ENCODE measurements around the gene PRKCZ. TPM values are rescaled to one million over a fixed set of nuclear protein-coding genes. Genes with fewer than 3 reads are reported as not detected.

Gene PRKCZ
- total and polyA plus RNA-seq, 2 of the 4 experiments (the other 2 are of a cell fraction) = 2.0 to 3.5 TPM

- POLR2A ChIA-PET (ENCODE audit: unreplicated experiment) = no interaction called here
Observed at GRCh38 chr1:2113620-2114135, 63.5 kb downstream of the PRKCZ start.

More at GRCh38 chr1:2113620-2114135, 63.5 kb downstream of the PRKCZ start:
- TF ChIP-seq, protein P1, sequence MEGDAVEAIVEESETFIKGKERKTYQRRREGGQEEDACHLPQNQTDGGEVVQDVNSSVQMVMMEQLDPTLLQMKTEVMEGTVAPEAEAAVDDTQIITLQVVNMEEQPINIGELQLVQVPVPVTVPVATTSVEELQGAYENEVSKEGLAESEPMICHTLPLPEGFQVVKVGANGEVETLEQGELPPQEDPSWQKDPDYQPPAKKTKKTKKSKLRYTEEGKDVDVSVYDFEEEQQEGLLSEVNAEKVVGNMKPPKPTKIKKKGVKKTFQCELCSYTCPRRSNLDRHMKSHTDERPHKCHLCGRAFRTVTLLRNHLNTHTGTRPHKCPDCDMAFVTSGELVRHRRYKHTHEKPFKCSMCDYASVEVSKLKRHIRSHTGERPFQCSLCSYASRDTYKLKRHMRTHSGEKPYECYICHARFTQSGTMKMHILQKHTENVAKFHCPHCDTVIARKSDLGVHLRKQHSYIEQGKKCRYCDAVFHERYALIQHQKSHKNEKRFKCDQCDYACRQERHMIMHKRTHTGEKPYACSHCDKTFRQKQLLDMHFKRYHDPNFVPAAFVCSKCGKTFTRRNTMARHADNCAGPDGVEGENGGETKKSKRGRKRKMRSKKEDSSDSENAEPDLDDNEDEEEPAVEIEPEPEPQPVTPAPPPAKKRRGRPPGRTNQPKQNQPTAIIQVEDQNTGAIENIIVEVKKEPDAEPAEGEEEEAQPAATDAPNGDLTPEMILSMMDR (conservative IDR thresholded peaks at IDR 0.05; ENCODE audit: low read depth, low read length) = no peak
- TF ChIP-seq MXI1 (IDR thresholded peaks at IDR 0.05; ENCODE audit: borderline replicate concordance, low read depth, low read length) (no peak), FOS (IDR thresholded peaks at IDR 0.05; ENCODE audit: low read depth, low read length) (no peak), USF2 (IDR thresholded peaks at IDR 0.05; ENCODE audit: low read depth, low read length) (no peak), BHLHE40 (IDR thresholded peaks at IDR 0.05; ENCODE audit: low read depth, low read length) (no peak), NFE2L2 (IDR thresholded peaks at IDR 0.05; ENCODE audit: low read depth, low read length) (no peak), MAZ (IDR thresholded peaks at IDR 0.05; ENCODE audit: borderline replicate concordance, low read depth, low read length) (no peak), RCOR1 (IDR thresholded peaks at IDR 0.05; ENCODE audit: insufficient replicate concordance, low read length) (no peak), RFX5 (IDR thresholded peaks at IDR 0.05; ENCODE audit: low read depth, low read length) (no peak), CHD1 (IDR thresholded peaks at IDR 0.05; ENCODE audit: low read depth, low read length) (no peak), SMC3 (IDR thresholded peaks at IDR 0.05; ENCODE audit: low read depth, low read length) (no peak), RAD21 (IDR thresholded peaks at IDR 0.05; ENCODE audit: low read length) (no peak), MAFK (IDR thresholded peaks at IDR 0.05; ENCODE audit: low read depth, low read length) (no peak)
- TF ChIP-seq, protein P2, sequence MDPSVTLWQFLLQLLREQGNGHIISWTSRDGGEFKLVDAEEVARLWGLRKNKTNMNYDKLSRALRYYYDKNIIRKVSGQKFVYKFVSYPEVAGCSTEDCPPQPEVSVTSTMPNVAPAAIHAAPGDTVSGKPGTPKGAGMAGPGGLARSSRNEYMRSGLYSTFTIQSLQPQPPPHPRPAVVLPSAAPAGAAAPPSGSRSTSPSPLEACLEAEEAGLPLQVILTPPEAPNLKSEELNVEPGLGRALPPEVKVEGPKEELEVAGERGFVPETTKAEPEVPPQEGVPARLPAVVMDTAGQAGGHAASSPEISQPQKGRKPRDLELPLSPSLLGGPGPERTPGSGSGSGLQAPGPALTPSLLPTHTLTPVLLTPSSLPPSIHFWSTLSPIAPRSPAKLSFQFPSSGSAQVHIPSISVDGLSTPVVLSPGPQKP (IDR thresholded peaks at IDR 0.05; ENCODE audit: borderline replicate concordance, low read depth, low read length) = no peak
- no peak overlapping the region for H2AK5ac ChIP-seq (ENCODE audit: low read depth, low read length)
- no peak overlapping the region for H4K91ac ChIP-seq (ENCODE audit: insufficient read depth, low read depth, low read length)
- no peak overlapping the region for H3K56ac ChIP-seq (ENCODE audit: extremely low read depth, insufficient read depth, low read length)
- H3K9ac ChIP-seq (ENCODE audit: low read depth, low read length) = no peak overlapping the region
- no peak for DNase-seq
- H3K27me3 ChIP-seq (ENCODE audit: control insufficient read depth, insufficient read depth, low read length) = peaks cover 23% of the 10 kb centered on the region; the same call in 1 of the 2 replicates
- no peak overlapping the region for H4K8ac ChIP-seq (ENCODE audit: low read depth in 2 of 2, low read length in 2 of 2)
- no peak overlapping the region for H4K5ac ChIP-seq (ENCODE audit: low read depth, low read length)
- CTCF ChIA-PET = no interaction called here
- ATAC-seq (ENCODE audit: low read depth) = no peak
- H3K4me1 ChIP-seq (ENCODE audit: control insufficient read depth, insufficient read depth, low read length) = peaks cover 1% of the 10 kb centered on the region; the same call in 1 of the 2 replicates
- intact Hi-C loops (cut with micrococcal nuclease) = no loop called here
- H3K23ac ChIP-seq (ENCODE audit: low read depth, low read length) = no peak overlapping the region
- H3K4me3 ChIP-seq (ENCODE audit: insufficient read depth, low read depth, low read length) = no peak overlapping the region
- no peak overlapping the region for H3K18ac ChIP-seq (ENCODE audit: low read depth, low read length)
- in situ Hi-C loops (cut with MboI; ENCODE audit: low sequenced_read_pairs) = no loop called here
- no peak overlapping the region for H2AK9ac ChIP-seq (replicated peaks; ENCODE audit: low read depth, low read length, poor library complexity)
- no peak overlapping the region for H3K14ac ChIP-seq (replicated peaks; ENCODE audit: low read depth, low read length)
- no peaks in the 10 kb centered on the region for H3K9me3 ChIP-seq (ENCODE audit: control insufficient read depth, insufficient read depth, low read length)
- no peaks in the 10 kb centered on the region for H3K79me1 ChIP-seq (ENCODE audit: low read depth in 1 of 2, low read length in 2 of 2)
- no peak overlapping the region for H2BK120ac ChIP-seq (ENCODE audit: low read depth, low read length)
- H2BK15ac ChIP-seq (ENCODE audit: low read depth, low read length) = no peak overlapping the region
- dilution Hi-C loops (cut with HindIII; ENCODE audit: low sequenced_read_pairs, unreplicated experiment) = no loop called here
- BruUV-seq (replicated peaks) = no TSS peak
- H3K4ac ChIP-seq (ENCODE audit: low read depth, low read length) = no peak overlapping the region
- H3K9me1 ChIP-seq (ENCODE audit: insufficient read depth, low read length) = no peaks in the 10 kb centered on the region
- no peak overlapping the region for H3K27ac ChIP-seq (ENCODE audit: insufficient read depth, low read length)
- H4K20me1 ChIP-seq (ENCODE audit: insufficient read depth, low read length) = no peaks in the 10 kb centered on the region
- no peak overlapping the region for H3K4me2 ChIP-seq (ENCODE audit: low read depth, low read length)
- no peak overlapping the region for H2BK20ac ChIP-seq (ENCODE audit: low read depth, low read length)
- H2AFZ ChIP-seq (replicated peaks; ENCODE audit: low read length, poor library complexity) = no peak overlapping the region
- H2BK5ac ChIP-seq (ENCODE audit: low read depth, low read length, poor library complexity, severe bottlenecking) = no peak overlapping the region
- 94% methylated on average over 2 of the region's 15 CpGs; no CpG with 5 or more reads in 1 of the 2 experiments for WGBS, 2 experiments (ENCODE audit: extremely low coverage in 2 of 2, insufficient read length in 1 of 2)
- H3K36me3 ChIP-seq (ENCODE audit: control insufficient read depth, insufficient read depth, low read length) = no peaks in the 10 kb centered on the region
